Progenitor cell of endocrine pancreas (in vitro differentiated cells): ENCODE measurements around the gene DHDDS. TPM values are rescaled to one million over a fixed set of nuclear protein-coding genes. Genes with fewer than 3 reads are reported as not detected.
A peak's percentile ranks its signal among the peaks of the same experiment; 100 is the strongest.

Source experiments
- DNase-seq: peaks from one replicate; pipeline ENCODE4 v3.0.0; 2021; ENCODE audit warnings: low spot score; ENCODE audit not compliant: unreplicated experiment
- H3K27ac Mint-ChIP-seq: 2 replicates; pipeline ENCODE4 v1.8.0; 2021; ENCODE audit warnings: mild to moderate bottlenecking, moderate library complexity, mixed read lengths
- H3K27me3 Mint-ChIP-seq: 2 replicates; pipeline ENCODE4 v1.8.0; 2021; ENCODE audit warnings: mixed read lengths
- H3K36me3 Mint-ChIP-seq: 2 replicates; pipeline ENCODE4 v1.8.0; 2022; ENCODE audit warnings: mixed read lengths; ENCODE audit not compliant: insufficient read depth
- H3K4me1 Mint-ChIP-seq: 2 replicates; pipeline ENCODE4 v1.8.0; 2021; ENCODE audit warnings: low read depth, mixed read lengths
- H3K4me3 Mint-ChIP-seq: 2 replicates; pipeline ENCODE4 v1.8.0; 2021; ENCODE audit warnings: low read depth, mild to moderate bottlenecking, moderate library complexity, mixed read lengths
- H3K9me3 Mint-ChIP-seq: 2 replicates; pipeline ENCODE4 v1.8.0; 2021; ENCODE audit warnings: low read depth, mixed read lengths
- CTCF ChIP-seq: fragments of 200-600 bp; sonication (generic); IDR thresholded peaks from one replicate; pipeline ENCODE4 v1.5.0; 2021; ENCODE audit warnings: antibody characterized with exemption, mild to moderate bottlenecking; ENCODE audit not compliant: unreplicated experiment
- total RNA-seq: library from RNA; stranded (reverse); gene quantifications from 2 replicates; pipeline ENCODE4 v1.2.1, GENCODE V29; 2021

Gene DHDDS
- total RNA-seq, 1 donor from 2014 or later: 44.4 TPM

DNA sequence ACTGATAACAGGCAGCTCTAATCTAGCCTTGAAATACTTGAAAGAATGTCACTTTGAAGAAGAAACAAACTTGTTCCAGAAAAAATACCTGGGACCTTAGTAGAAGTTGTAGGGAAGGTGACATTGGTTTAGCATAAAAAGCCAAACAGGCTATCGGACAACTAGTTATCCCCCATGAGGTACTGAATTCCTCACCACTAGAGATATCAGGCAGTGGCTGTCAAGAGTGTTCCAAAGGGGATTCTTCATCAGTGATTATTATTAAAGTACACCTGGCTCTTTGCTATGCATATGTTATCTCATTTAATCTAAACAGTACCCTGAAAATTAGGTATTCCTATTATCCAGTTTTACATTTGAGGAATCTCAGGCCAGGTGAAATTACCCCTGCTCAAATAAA, 27.0 kb downstream of the DHDDS start:
- DNase-seq: no peak
- no peaks in the 10 kb centered on the region for H3K4me1 Mint-ChIP-seq
- H3K27ac Mint-ChIP-seq: no peak overlapping the region
- H3K36me3 Mint-ChIP-seq: peaks cover 20% of the 10 kb centered on the region
- H3K9me3 Mint-ChIP-seq: no peaks in the 10 kb centered on the region
- no peaks in the 10 kb centered on the region for H3K27me3 Mint-ChIP-seq
- no peak overlapping the region for H3K4me3 Mint-ChIP-seq
- TF ChIP-seq CTCF: no peak

GRCh38 chr1:26459573-26460031, 27.5 kb downstream of the DHDDS start:
- no peak for DNase-seq
- Mint-ChIP-seq H3K4me1 (no peaks in the 10 kb centered on the region), H3K27me3 (no peaks in the 10 kb centered on the region), H3K4me3 (no peak overlapping the region), H3K9me3 (no peaks in the 10 kb centered on the region), H3K27ac (no peak overlapping the region), H3K36me3 (peaks cover 19% of the 10 kb centered on the region)
- TF ChIP-seq CTCF: no peak

- peaks cover 16% of the 10 kb centered on the region for H3K4me1 Mint-ChIP-seq
- peaks cover 15% of the 10 kb centered on the region for H3K36me3 Mint-ChIP-seq
- H3K4me3 Mint-ChIP-seq: no peak overlapping the region
- H3K27ac Mint-ChIP-seq: no peak overlapping the region
- DNase-seq: no peak
- no peak for TF ChIP-seq CTCF
- no peaks in the 10 kb centered on the region for H3K9me3 Mint-ChIP-seq
- H3K27me3 Mint-ChIP-seq: no peaks in the 10 kb centered on the region
Measured at GRCh38 chr1:26468911-26469310, 36.8 kb downstream of the DHDDS start.

GRCh38 chr1:26469558-26469957, 37.4 kb downstream of the DHDDS start:
- Mint-ChIP-seq H3K4me1 (peaks cover 22% of the 10 kb centered on the region), H3K27me3 (no peaks in the 10 kb centered on the region), H3K4me3 (no peak overlapping the region), H3K27ac (no peak overlapping the region), H3K9me3 (no peaks in the 10 kb centered on the region), H3K36me3 (peaks cover 18% of the 10 kb centered on the region)
- no peak for TF ChIP-seq CTCF
- DNase-seq: no peak

DNA sequence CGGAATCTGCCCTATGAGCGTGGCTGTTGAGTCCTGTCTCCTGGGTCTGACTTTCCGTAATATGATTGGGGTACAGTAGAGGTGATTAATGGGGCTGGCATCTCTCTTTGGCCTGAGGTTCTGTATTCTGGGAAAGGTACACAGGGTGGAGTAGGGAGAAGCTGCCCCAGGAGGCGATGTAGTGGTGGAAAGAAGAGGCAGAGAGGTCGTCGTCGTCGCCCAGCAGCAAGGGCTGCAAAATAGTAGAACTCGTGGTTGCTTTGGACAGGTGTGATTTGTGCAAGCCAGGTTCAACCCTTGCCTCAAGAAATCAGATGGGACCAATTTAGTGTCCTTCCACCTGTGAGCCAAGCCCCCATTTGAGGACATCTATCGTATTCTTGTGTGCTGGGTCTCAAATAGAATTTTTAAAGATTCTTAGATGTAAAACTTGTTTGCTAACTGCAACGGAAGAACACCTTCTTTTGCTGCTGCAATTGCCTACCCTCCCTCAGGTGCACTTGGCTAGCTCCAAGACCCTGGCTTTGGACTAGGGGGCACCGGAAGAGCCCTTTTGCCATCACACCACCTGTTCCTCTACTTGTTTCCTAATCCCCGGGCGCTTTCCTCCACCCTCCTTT, 38.9 kb downstream of the DHDDS start:
- H3K27ac Mint-ChIP-seq: no peak overlapping the region
- no peak for TF ChIP-seq CTCF
- H3K9me3 Mint-ChIP-seq: no peaks in the 10 kb centered on the region
- H3K36me3 Mint-ChIP-seq: peaks cover 23% of the 10 kb centered on the region
- no peaks in the 10 kb centered on the region for H3K27me3 Mint-ChIP-seq
- H3K4me3 Mint-ChIP-seq: peak overlapping the region; percentile 91
- DNase-seq: no peak
- H3K4me1 Mint-ChIP-seq: peaks cover 26% of the 10 kb centered on the region
